ENCODE data around the gene OR1C1. TPM values are rescaled to one million over a fixed set of nuclear protein-coding genes. Genes with fewer than 3 reads are reported as not detected.

OR1C1 gene
- total RNA-seq, 1 experiment from 2014 or later, result not detected

DNA sequence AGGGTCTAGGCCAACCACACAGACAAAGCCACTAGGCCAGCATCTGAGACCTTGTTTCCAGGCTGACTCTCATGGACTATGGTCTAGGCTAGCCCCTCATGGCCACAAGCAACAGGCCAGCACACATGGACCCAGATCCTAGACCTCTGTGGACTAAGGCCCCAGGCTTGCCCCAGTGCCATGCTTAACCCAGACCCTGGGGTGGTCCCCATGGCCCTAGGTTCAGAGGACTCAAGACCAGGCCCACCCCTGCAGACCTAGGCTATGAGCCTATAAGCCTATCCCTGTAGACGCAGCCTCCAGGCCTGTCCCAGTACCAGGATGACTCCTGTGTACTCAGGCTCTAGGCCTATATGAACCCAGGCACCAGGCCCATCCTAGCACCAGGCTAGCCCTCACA is 10.5 kb downstream of the OR1C1 start:
- TF ChIP-seq CTCF (IDR thresholded peaks at IDR 0.05; ENCODE audit: insufficient read depth in 1 of 2, low read depth in 1 of 2, low read length in 1 of 2, severe bottlenecking in 1 of 2, unreplicated experiment in 1 of 2), result no peak
- no peaks in the 10 kb centered on the region for H3K27me3 ChIP-seq (replicated peaks; ENCODE audit: control insufficient read depth, insufficient read depth, low read length)
- no peaks in the 10 kb centered on the region for H3K36me3 ChIP-seq (ENCODE audit: control insufficient read depth, insufficient read depth, low read length)
- no peak overlapping the region for H3K4me3 ChIP-seq (ENCODE audit: low read depth, low read length)
- Mint-ChIP-seq H3K27ac (ENCODE audit: unreplicated experiment) (no peak overlapping the region), H3K9me3 (ENCODE audit: unreplicated experiment) (peaks cover 11% of the 10 kb centered on the region), H3K4me3 (ENCODE audit: unreplicated experiment) (no peak overlapping the region), H3K27me3 (ENCODE audit: insufficient read depth, unreplicated experiment) (no peaks in the 10 kb centered on the region), H3K4me1 (ENCODE audit: low read depth, unreplicated experiment) (no peaks in the 10 kb centered on the region), H3K36me3 (ENCODE audit: insufficient read depth, unreplicated experiment) (no peaks in the 10 kb centered on the region)
- no peaks in the 10 kb centered on the region for H3K9me3 ChIP-seq
- POLR2A ChIA-PET, result no interaction called here
- H3K4me1 ChIP-seq, result no peaks in the 10 kb centered on the region
- CTCF ChIA-PET, result no interaction called here
- intact Hi-C loops (cut with micrococcal nuclease; ENCODE audit: unreplicated experiment), result no loop called here
- no peak for DNase-seq
- BruUV-seq (replicated peaks), result no TSS peak

DNA sequence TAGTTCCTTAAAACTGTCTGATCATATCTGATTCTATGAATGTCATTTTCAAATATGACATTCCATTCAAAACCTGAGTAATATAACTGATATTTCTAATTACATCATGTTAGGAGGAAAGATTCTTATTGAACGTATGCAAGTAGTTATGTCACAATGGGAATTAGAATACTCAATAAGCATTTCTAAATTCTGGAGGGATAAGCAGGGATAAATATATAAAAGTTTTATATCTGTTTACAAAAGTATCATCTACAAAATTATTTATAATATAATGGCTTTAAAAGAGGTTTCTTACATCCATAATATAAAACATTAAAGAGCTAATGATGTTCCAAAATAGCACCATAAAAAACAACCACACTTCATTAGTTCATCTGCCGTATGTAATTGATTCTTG is 12.3 kb downstream of the OR1C1 start, which contains the start of gene OR14A2:
TSS of gene OR14A2 (minus strand) at position 101 of the 400 bp plus-strand sequence.
- no peaks in the 10 kb centered on the region for H3K36me3 Mint-ChIP-seq (ENCODE audit: insufficient read depth, unreplicated experiment)
- H3K27ac Mint-ChIP-seq (ENCODE audit: unreplicated experiment), result no peak within 1 kb of the TSS
- ChIA-PET POLR2A (no interaction called here), CTCF (no interaction called here)
- intact Hi-C loops (cut with micrococcal nuclease; ENCODE audit: unreplicated experiment), result no loop called here
- TF ChIP-seq CTCF (IDR thresholded peaks at IDR 0.05; ENCODE audit: insufficient read depth in 1 of 2, low read depth in 1 of 2, low read length in 1 of 2, severe bottlenecking in 1 of 2, unreplicated experiment in 1 of 2), result no peak
- no peak within 1 kb of the TSS for H3K4me3 Mint-ChIP-seq (ENCODE audit: unreplicated experiment)
- H3K4me1 Mint-ChIP-seq (ENCODE audit: low read depth, unreplicated experiment), result no peaks in the 10 kb centered on the region
- Histone ChIP-seq H3K4me3 (ENCODE audit: low read depth, low read length) (no peak within 1 kb of the TSS), H3K9me3 (no peaks in the 10 kb centered on the region), H3K4me1 (no peaks in the 10 kb centered on the region), H3K27me3 (replicated peaks; ENCODE audit: control insufficient read depth, insufficient read depth, low read length) (no peaks in the 10 kb centered on the region), H3K36me3 (ENCODE audit: control insufficient read depth, insufficient read depth, low read length) (no peaks in the 10 kb centered on the region)
- DNase-seq, result no peak
- H3K9me3 Mint-ChIP-seq (ENCODE audit: unreplicated experiment), result peaks cover 11% of the 10 kb centered on the region
- H3K27me3 Mint-ChIP-seq (ENCODE audit: insufficient read depth, unreplicated experiment), result no peaks in the 10 kb centered on the region
- no TSS peak for BruUV-seq (replicated peaks)

GRCh38 chr1:247747616-247748015 is 12.7 kb downstream of the OR1C1 start:
- no peaks in the 10 kb centered on the region for H3K27me3 ChIP-seq (replicated peaks; ENCODE audit: control insufficient read depth, insufficient read depth, low read length)
- DNase-seq, result no peak
- H3K4me1 ChIP-seq, result no peaks in the 10 kb centered on the region
- no TSS peak for BruUV-seq (replicated peaks)
- Mint-ChIP-seq H3K27me3 (ENCODE audit: insufficient read depth, unreplicated experiment) (no peaks in the 10 kb centered on the region), H3K9me3 (ENCODE audit: unreplicated experiment) (peaks cover 11% of the 10 kb centered on the region), H3K36me3 (ENCODE audit: insufficient read depth, unreplicated experiment) (no peaks in the 10 kb centered on the region), H3K4me1 (ENCODE audit: low read depth, unreplicated experiment) (no peaks in the 10 kb centered on the region), H3K4me3 (ENCODE audit: unreplicated experiment) (no peak overlapping the region), H3K27ac (ENCODE audit: unreplicated experiment) (no peak overlapping the region)
- ChIA-PET POLR2A (no interaction called here), CTCF (no interaction called here)
- no peak for TF ChIP-seq CTCF (IDR thresholded peaks at IDR 0.05; ENCODE audit: insufficient read depth in 1 of 2, low read depth in 1 of 2, low read length in 1 of 2, severe bottlenecking in 1 of 2, unreplicated experiment in 1 of 2)
- intact Hi-C loops (cut with micrococcal nuclease; ENCODE audit: unreplicated experiment), result no loop called here
- no peak overlapping the region for H3K4me3 ChIP-seq (ENCODE audit: low read depth, low read length)
- H3K9me3 ChIP-seq, result no peaks in the 10 kb centered on the region
- H3K36me3 ChIP-seq (ENCODE audit: control insufficient read depth, insufficient read depth, low read length), result no peaks in the 10 kb centered on the region

All from Caco-2 (cell line).